Thoracic aorta endothelial cell (primary cell): Measurements from ENCODE around the gene CAPZA2. TPM values are rescaled to one million over a fixed set of nuclear protein-coding genes. Genes with fewer than 3 reads are reported as not detected.

Source experiments
- small RNA-seq: library from RNA; depleted of rRNA; stranded (forward); fragments of <200 nt; gene quantifications from one replicate; pipeline ENCODE3, GENCODE V24; 2012
- total RNA-seq: library from RNA; depleted of rRNA; stranded (reverse); fragments of >200 nt; gene quantifications from 2 replicates; pipeline ENCODE4 v1.2.3, GENCODE V29; 2012

The CAPZA2 gene
- 420 and 509 TPM in 2 replicates for total RNA-seq

GRCh38 chr7:116862234-116862950 lies at the start of gene CAPZA2:
Gene CAPZA2, plus strand, starts transcription at chr7:116862587. Its CDS starts 25 bp downstream, at chr7:116862612.

GRCh38 chr7:116953372-116953905 lies 91.1 kb downstream of the CAPZA2 start, which contains the start of gene ST7:
Gene ST7, plus strand, starts transcription at chr7:116953501. Its CDS starts 40 bp downstream, at chr7:116953541.

Small RNA genes lying within 50 kb of the gene (small RNA-seq; reads per million reads assigned to genes)
- gene RF00019 (not detected), gene RF02179 (not detected), gene RF02180 (not detected), gene RF02188 (not detected), gene RNA5SP239 (not detected)

Other genes with a start within 250 kb of the CAPZA2 start
- gene MET, start 190.4 kb upstream of the CAPZA2 start, total RNA-seq = 103 and 151 TPM in 2 replicates
- 33.2 and 34.6 TPM in 2 replicates for gene ST7, start 90.9 kb downstream of the CAPZA2 start, total RNA-seq